ENCODE measurements around the gene C9orf43.

DNA sequence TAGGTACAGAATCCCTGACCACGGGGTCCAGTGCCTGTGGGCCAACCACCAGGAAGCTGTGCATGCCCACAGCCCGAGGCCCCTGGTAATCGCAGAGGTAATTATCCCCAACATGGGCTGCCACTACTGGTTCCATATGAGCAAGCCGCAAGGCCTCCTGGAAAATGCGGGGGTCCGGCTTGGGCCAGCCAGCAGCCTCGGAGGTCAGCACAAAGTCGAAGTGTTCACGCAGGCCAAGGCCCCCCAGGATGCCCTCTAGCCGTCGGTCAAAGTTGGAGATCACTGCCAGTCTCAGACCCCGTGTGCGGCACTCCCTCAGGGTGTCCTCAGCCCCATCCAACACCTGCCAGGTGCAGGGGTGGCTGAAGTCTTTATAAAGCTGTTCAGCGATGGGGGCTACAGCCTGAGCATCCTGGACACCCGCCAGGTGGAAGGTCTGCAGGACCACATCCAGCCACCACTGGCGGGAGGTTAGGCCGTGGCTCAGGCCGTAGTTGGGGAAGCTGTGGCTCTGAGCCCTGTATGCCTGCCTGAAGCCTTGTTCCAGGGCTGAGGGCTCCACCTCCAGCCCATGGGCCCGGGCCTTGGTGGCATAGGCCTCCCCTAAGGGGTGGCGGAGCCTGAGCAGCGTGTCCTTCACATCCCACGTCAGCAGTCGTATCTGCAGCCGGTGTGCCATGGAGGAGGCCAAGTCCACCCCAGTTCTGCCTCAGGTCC lies 36.7 kb upstream of the C9orf43 start:
- TF ChIP-seq, protein P1, sequence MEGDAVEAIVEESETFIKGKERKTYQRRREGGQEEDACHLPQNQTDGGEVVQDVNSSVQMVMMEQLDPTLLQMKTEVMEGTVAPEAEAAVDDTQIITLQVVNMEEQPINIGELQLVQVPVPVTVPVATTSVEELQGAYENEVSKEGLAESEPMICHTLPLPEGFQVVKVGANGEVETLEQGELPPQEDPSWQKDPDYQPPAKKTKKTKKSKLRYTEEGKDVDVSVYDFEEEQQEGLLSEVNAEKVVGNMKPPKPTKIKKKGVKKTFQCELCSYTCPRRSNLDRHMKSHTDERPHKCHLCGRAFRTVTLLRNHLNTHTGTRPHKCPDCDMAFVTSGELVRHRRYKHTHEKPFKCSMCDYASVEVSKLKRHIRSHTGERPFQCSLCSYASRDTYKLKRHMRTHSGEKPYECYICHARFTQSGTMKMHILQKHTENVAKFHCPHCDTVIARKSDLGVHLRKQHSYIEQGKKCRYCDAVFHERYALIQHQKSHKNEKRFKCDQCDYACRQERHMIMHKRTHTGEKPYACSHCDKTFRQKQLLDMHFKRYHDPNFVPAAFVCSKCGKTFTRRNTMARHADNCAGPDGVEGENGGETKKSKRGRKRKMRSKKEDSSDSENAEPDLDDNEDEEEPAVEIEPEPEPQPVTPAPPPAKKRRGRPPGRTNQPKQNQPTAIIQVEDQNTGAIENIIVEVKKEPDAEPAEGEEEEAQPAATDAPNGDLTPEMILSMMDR (IDR thresholded peaks at IDR 0.05): no peak
- TF ChIP-seq POLR2AphosphoS5 (IDR thresholded peaks at IDR 0.05): no peak
- TF ChIP-seq EP300 (IDR thresholded peaks at IDR 0.05; ENCODE audit: low read depth): no peak
